HUES64 (cell line): ENCODE data around the gene FOXA3.

Experiments used
- H3K27ac ChIP-seq: 2 replicates; pipeline ENCODE4 v1.7.0; 2013; ENCODE audit warnings: low read depth, low read length, inconsistent platforms
- H3K27me3 ChIP-seq: 2 replicates; pipeline ENCODE4 v1.6.1; 2013; ENCODE audit warnings: mild to moderate bottlenecking, low read length; ENCODE audit not compliant: insufficient read depth
- H3K36me3 ChIP-seq: 2 replicates; pipeline ENCODE4 v1.6.1; 2013; ENCODE audit warnings: mild to moderate bottlenecking, low read length; ENCODE audit not compliant: insufficient read depth
- H3K4me1 ChIP-seq: 2 replicates; pipeline ENCODE4 v1.6.1; 2013; ENCODE audit warnings: mild to moderate bottlenecking, low read length, moderate library complexity; ENCODE audit not compliant: insufficient read depth
- H3K4me3 ChIP-seq: 2 replicates; pipeline ENCODE4 v1.5.1; 2013; ENCODE audit warnings: mild to moderate bottlenecking, low read length, moderate library complexity
- H3K9ac ChIP-seq: 2 replicates; pipeline ENCODE4 v1.6.1; 2013; ENCODE audit warnings: mild to moderate bottlenecking, low read depth, low read length
- H3K9me3 ChIP-seq: 2 replicates; pipeline ENCODE4 v1.6.1; 2013; ENCODE audit warnings: low read depth, low read length; ENCODE audit not compliant: insufficient read depth
- WGBS: fragments of 150-250, 120-280 bp; methylation state at CpG from one replicate; pipeline ENCODE4 v1.1.7; 2013; ENCODE audit warnings: missing lambda C conversion rate; 5-methylcytosine and 5-hydroxymethylcytosine counted together

Gene FOXA3

GRCh38 chr19:45834970-45835369 is 29.2 kb upstream of the FOXA3 start:
- H3K4me3 ChIP-seq, result no peak overlapping the region
- H3K27ac ChIP-seq, result no peak overlapping the region
- H3K9ac ChIP-seq, result no peak overlapping the region
- H3K4me1 ChIP-seq, result no peaks in the 10 kb centered on the region
- no peaks in the 10 kb centered on the region for H3K9me3 ChIP-seq
- H3K36me3 ChIP-seq, result peaks cover 93% of the 10 kb centered on the region
- H3K27me3 ChIP-seq, result no peaks in the 10 kb centered on the region
- 95% methylated on average over 7 of the region's 7 CpGs for WGBS

- H3K36me3 ChIP-seq, result peaks cover 94% of the 10 kb centered on the region
- no peak overlapping the region for H3K4me3 ChIP-seq
- H3K27ac ChIP-seq, result no peak overlapping the region
- no peaks in the 10 kb centered on the region for H3K27me3 ChIP-seq
- no peaks in the 10 kb centered on the region for H3K9me3 ChIP-seq
- 96% methylated on average over 14 of the region's 14 CpGs for WGBS
- H3K4me1 ChIP-seq, result no peaks in the 10 kb centered on the region
- no peak overlapping the region for H3K9ac ChIP-seq
These were observed 21.9 kb upstream of the FOXA3 start for GRCh38 chr19:45842198-45842597.

- Histone ChIP-seq H3K9me3 (no peaks in the 10 kb centered on the region), H3K4me1 (no peaks in the 10 kb centered on the region), H3K36me3 (peaks cover 98% of the 10 kb centered on the region), H3K27me3 (no peaks in the 10 kb centered on the region), H3K9ac (no peak overlapping the region), H3K27ac (no peak overlapping the region), H3K4me3 (no peak overlapping the region)
- WGBS, result 96% methylated on average over 13 of the region's 13 CpGs
These were observed 16.5 kb upstream of the FOXA3 start for GRCh38 chr19:45847663-45848062.

GRCh38 chr19:45848922-45849321 is 15.2 kb upstream of the FOXA3 start:
- H3K9me3 ChIP-seq, result no peaks in the 10 kb centered on the region
- H3K27ac ChIP-seq, result no peak overlapping the region
- no peak overlapping the region for H3K4me3 ChIP-seq
- no peaks in the 10 kb centered on the region for H3K4me1 ChIP-seq
- H3K27me3 ChIP-seq, result no peaks in the 10 kb centered on the region
- H3K9ac ChIP-seq, result no peak overlapping the region
- 98% methylated on average over 4 of the region's 4 CpGs for WGBS
- H3K36me3 ChIP-seq, result peaks cover 98% of the 10 kb centered on the region

- Histone ChIP-seq H3K4me3 (no peak overlapping the region), H3K9ac (no peak overlapping the region), H3K4me1 (no peaks in the 10 kb centered on the region), H3K27ac (no peak overlapping the region), H3K27me3 (no peaks in the 10 kb centered on the region), H3K36me3 (peaks cover 89% of the 10 kb centered on the region), H3K9me3 (no peaks in the 10 kb centered on the region)
- 98% methylated on average over 10 of the region's 10 CpGs for WGBS
These were observed 11.9 kb upstream of the FOXA3 start for GRCh38 chr19:45852145-45852750.

GRCh38 chr19:45852983-45853382 is 11.1 kb upstream of the FOXA3 start:
- H3K4me1 ChIP-seq, result no peaks in the 10 kb centered on the region
- no peak overlapping the region for H3K9ac ChIP-seq
- H3K27ac ChIP-seq, result no peak overlapping the region
- H3K9me3 ChIP-seq, result no peaks in the 10 kb centered on the region
- peaks cover 82% of the 10 kb centered on the region for H3K36me3 ChIP-seq
- no peaks in the 10 kb centered on the region for H3K27me3 ChIP-seq
- WGBS, result 93% methylated on average over 7 of the region's 7 CpGs
- no peak overlapping the region for H3K4me3 ChIP-seq

GRCh38 chr19:45854167-45854778 is 9.9 kb upstream of the FOXA3 start:
- 96% methylated on average over 16 of the region's 16 CpGs for WGBS
- Histone ChIP-seq H3K4me1 (no peaks in the 10 kb centered on the region), H3K9ac (no peak overlapping the region), H3K27me3 (no peaks in the 10 kb centered on the region), H3K9me3 (no peaks in the 10 kb centered on the region), H3K27ac (no peak overlapping the region), H3K4me3 (no peak overlapping the region), H3K36me3 (peaks cover 80% of the 10 kb centered on the region)

GRCh38 chr19:45860359-45861259 is 3.5 kb upstream of the FOXA3 start:
- Histone ChIP-seq H3K4me1 (0 out of 2 replicates have a peak, but pooled peaks cover 7% of the 10 kb centered on the region), H3K4me3 (no peak overlapping the region), H3K27me3 (peaks cover 3% of the 10 kb centered on the region; the same call in 1 of the 2 replicates), H3K36me3 (peaks cover 36% of the 10 kb centered on the region), H3K9me3 (no peaks in the 10 kb centered on the region), H3K27ac (no peak overlapping the region), H3K9ac (no peak overlapping the region)
- WGBS, result 91% methylated on average over 13 of the region's 15 CpGs

- H3K4me1 ChIP-seq, result peaks cover 14% of the 10 kb centered on the region; the same call in 1 of the 2 replicates
- no peaks in the 10 kb centered on the region for H3K9me3 ChIP-seq
- peak overlapping the region; percentile 86 for H3K27ac ChIP-seq
- H3K27me3 ChIP-seq, result peaks cover 3% of the 10 kb centered on the region; the same call in 1 of the 2 replicates
- H3K9ac ChIP-seq, result peak overlapping the region; percentile 86
- 3% methylated on average over 11 of the region's 11 CpGs for WGBS
- peak overlapping the region; percentile 67 for H3K4me3 ChIP-seq
- H3K36me3 ChIP-seq, result peaks cover 28% of the 10 kb centered on the region
These were observed 1.9 kb upstream of the FOXA3 start for GRCh38 chr19:45862271-45862563.

GRCh38 chr19:45862564-45863334 is 1.4 kb upstream of the FOXA3 start, which contains the start of gene SYMPK:
Gene SYMPK (minus strand): TSS chr19:45863147. CDS start chr19:45854495, 8,652 bp downstream.
- WGBS, result under 1% methylated on average over 65 of the region's 65 CpGs
- peak within 1 kb of the TSS; percentile 86 for H3K9ac ChIP-seq
- H3K36me3 ChIP-seq, result peaks cover 28% of the 10 kb centered on the region
- peaks cover 3% of the 10 kb centered on the region; the same call in 1 of the 2 replicates for H3K27me3 ChIP-seq
- H3K4me1 ChIP-seq, result peaks cover 14% of the 10 kb centered on the region; the same call in 1 of the 2 replicates
- H3K4me3 ChIP-seq, result peak within 1 kb of the TSS; percentile 67
- peak within 1 kb of the TSS; percentile 86 for H3K27ac ChIP-seq
- no peaks in the 10 kb centered on the region for H3K9me3 ChIP-seq
